Peyer's patch (tissue), 4 donors: ENCODE results near the gene KLF16.

Experiments
- POLR2A ChIP-seq, 2 donors: fragments of 450-650 bp; IDR thresholded peaks; one replicate each; pipeline ENCODE4 v1.5.1; 2017; ENCODE audit warnings: antibody characterized with exemption in 2 of 2, mild to moderate bottlenecking in 2 of 2, moderate library complexity in 2 of 2
- TF ChIP-seq, protein P1 (sequence below), 6 experiments: fragments of 450-650 bp in 4 of 6; fragments of 200-600 bp in 2 of 6; sonication (generic) in 1 of 6; IDR thresholded peaks; one replicate each; pipeline ENCODE4 v1.5.1; 2017 to 2019; ENCODE audit warnings: antibody characterized with exemption in 6 of 6, mild to moderate bottlenecking in 3 of 6, moderate library complexity in 1 of 6

DNA sequence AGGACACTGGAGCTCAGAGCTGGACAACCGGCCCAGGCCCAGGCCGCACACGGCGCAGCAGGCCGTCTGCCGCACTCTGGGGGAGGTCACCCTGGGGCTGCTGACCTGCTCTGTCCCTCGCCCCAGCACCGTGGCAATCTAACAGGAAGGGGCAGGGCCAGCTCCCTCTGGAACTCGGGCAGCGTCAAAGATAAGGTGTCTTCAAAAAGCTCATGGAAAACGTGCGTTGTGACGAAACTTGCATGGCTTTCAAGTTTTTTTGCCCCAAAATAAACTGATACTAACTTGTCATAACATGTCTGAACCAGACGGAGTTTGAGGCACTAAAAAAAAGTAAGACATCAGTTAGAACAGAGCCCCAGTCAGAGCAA is 39.1 kb downstream of the KLF16 start:
- TF ChIP-seq POLR2A (IDR thresholded peaks at IDR 0.05) = no peak
- TF ChIP-seq, protein P1, sequence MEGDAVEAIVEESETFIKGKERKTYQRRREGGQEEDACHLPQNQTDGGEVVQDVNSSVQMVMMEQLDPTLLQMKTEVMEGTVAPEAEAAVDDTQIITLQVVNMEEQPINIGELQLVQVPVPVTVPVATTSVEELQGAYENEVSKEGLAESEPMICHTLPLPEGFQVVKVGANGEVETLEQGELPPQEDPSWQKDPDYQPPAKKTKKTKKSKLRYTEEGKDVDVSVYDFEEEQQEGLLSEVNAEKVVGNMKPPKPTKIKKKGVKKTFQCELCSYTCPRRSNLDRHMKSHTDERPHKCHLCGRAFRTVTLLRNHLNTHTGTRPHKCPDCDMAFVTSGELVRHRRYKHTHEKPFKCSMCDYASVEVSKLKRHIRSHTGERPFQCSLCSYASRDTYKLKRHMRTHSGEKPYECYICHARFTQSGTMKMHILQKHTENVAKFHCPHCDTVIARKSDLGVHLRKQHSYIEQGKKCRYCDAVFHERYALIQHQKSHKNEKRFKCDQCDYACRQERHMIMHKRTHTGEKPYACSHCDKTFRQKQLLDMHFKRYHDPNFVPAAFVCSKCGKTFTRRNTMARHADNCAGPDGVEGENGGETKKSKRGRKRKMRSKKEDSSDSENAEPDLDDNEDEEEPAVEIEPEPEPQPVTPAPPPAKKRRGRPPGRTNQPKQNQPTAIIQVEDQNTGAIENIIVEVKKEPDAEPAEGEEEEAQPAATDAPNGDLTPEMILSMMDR (IDR thresholded peaks at IDR 0.05) = no peak
